ENCODE measurements around the gene BCAS3. TPM values are rescaled to one million over a fixed set of nuclear protein-coding genes. Genes with fewer than 3 reads are reported as not detected.

BCAS3 gene
- total RNA-seq, 1 donor from 2014 or later: 25.6 TPM

GRCh38 chr17:61316633-61317032, 639.0 kb downstream of the BCAS3 start:
- no peak for DNase-seq (ENCODE audit: low spot score)

GRCh38 chr17:61317779-61318178, 640.1 kb downstream of the BCAS3 start:
- DNase-seq (ENCODE audit: low spot score): no peak

GRCh38 chr17:61318684-61319098, 641.0 kb downstream of the BCAS3 start:
- no peak for DNase-seq (ENCODE audit: low spot score)

- no peak for DNase-seq (ENCODE audit: low spot score)
Observed at GRCh38 chr17:61321344-61321743, 643.7 kb downstream of the BCAS3 start.

- no peak for DNase-seq (ENCODE audit: low spot score)
Observed at GRCh38 chr17:61322325-61323002, 644.8 kb downstream of the BCAS3 start.

- DNase-seq (ENCODE audit: low spot score): no peak
Observed at GRCh38 chr17:61323003-61323908, 645.6 kb downstream of the BCAS3 start.

- no peak for DNase-seq (ENCODE audit: low spot score)
Observed at GRCh38 chr17:61323909-61324868, 646.5 kb downstream of the BCAS3 start.

- no peak for DNase-seq (ENCODE audit: low spot score)
Observed at GRCh38 chr17:61324950-61325349, 647.3 kb downstream of the BCAS3 start.

GRCh38 chr17:61325382-61326073, 647.9 kb downstream of the BCAS3 start:
- no peak for DNase-seq (ENCODE audit: low spot score)

GRCh38 chr17:61326330-61326729, 648.7 kb downstream of the BCAS3 start:
- no peak for DNase-seq (ENCODE audit: low spot score)

- DNase-seq (ENCODE audit: low spot score): no peak
Observed at GRCh38 chr17:61328351-61328750, 650.7 kb downstream of the BCAS3 start.

GRCh38 chr17:61330174-61331150, 652.8 kb downstream of the BCAS3 start:
- DNase-seq (ENCODE audit: low spot score): no peak

GRCh38 chr17:61331178-61331577, 653.5 kb downstream of the BCAS3 start:
- no peak for DNase-seq (ENCODE audit: low spot score)

- DNase-seq (ENCODE audit: low spot score): no peak
Observed at GRCh38 chr17:61331886-61332285, 654.2 kb downstream of the BCAS3 start.

- no peak for DNase-seq (ENCODE audit: low spot score)
Observed at GRCh38 chr17:61333136-61333535, 655.5 kb downstream of the BCAS3 start.

- no peak for DNase-seq (ENCODE audit: low spot score)
Observed at GRCh38 chr17:61334673-61335072, 657.0 kb downstream of the BCAS3 start.

GRCh38 chr17:61335105-61335844, 657.6 kb downstream of the BCAS3 start:
- DNase-seq (ENCODE audit: low spot score): no peak

- peak; percentile 32 for DNase-seq (ENCODE audit: low spot score)
Observed at GRCh38 chr17:61335845-61336655, 658.4 kb downstream of the BCAS3 start.
